GM12801 (cell line): ENCODE data around the gene AUTS2.

Source experiments
- CTCF ChIP-seq: IDR thresholded peaks from one replicate; pipeline ENCODE4 v1.5.1; 2011; ENCODE audit warnings: control low read depth; ENCODE audit not compliant: insufficient read length; ENCODE audit errors: extremely low read depth

The AUTS2 gene

GRCh38 chr7:69638674-69639073 is 40.4 kb downstream of the AUTS2 start:
- TF ChIP-seq CTCF = no peak

- TF ChIP-seq CTCF = no peak
These were observed 41.9 kb downstream of the AUTS2 start for GRCh38 chr7:69640216-69640615.

DNA sequence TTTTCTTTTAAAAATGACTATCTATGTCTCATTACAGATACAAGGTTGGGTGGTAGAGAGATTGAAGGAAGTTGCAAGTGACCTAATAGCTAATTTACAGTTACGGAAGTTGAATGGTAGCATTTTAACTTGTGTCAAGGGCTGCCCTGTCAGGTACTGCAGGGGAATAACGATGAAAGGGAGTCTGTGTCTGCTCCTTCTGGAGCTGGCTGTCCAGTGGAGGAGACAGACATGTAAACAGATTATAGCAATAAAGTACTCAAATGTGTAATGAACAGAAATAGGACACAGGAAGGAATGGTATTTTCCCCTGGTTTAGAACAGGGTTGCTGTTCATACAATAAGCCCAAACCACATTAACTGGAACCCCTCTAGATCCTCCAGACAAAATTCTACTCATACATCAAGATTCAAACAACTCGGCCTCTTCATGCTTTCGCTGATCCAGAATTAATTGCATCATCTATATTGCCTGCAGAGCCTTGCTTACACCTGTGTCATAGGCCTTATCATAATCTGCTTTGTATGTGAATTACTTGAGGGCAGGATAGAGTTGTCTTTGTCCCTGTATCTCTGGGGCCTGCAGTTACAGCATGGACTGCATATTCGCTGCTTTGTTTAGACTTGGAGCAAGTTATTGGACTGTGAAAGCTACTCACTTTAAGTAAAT is 42.8 kb downstream of the AUTS2 start:
- no peak for TF ChIP-seq CTCF

GRCh38 chr7:69643265-69643664 is 45.0 kb downstream of the AUTS2 start:
- TF ChIP-seq CTCF = no peak

DNA sequence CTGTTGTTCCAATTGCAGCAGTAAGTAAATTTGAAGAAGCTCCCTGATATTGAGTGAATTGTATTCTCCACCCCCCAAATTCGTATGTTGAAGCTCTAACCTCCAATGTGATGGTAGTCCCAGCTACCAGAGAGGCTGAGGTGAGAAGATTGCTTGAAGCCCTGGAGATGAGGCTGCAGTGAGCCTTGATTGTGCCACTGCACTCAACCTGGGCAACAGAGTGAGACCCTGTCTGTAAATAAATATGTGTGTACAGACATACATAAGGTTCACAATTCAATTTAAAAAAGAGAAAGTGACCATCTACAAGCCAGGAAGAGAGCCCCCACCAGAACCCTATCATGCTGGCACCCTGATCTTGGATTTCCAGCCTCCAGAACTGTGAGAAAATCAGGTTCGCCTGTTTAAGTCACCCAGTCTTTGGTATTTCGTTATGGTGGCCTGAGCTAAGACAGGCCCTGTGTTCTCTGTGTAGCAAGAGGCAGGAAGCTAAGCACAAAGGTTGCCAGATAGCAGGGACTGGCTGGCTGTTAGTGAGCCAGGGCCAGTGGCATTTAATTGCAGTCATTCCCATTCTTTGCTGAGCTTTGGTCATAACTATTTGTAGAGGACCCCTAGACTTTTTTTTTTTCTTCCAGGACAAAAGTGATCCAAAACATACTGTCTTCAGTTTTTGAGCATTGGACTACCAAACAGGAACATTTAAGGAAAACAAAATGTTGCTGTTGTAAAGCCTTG is 45.6 kb downstream of the AUTS2 start:
- TF ChIP-seq CTCF = no peak

- TF ChIP-seq CTCF = no peak
These were observed 47.4 kb downstream of the AUTS2 start for GRCh38 chr7:69645683-69646082.

DNA sequence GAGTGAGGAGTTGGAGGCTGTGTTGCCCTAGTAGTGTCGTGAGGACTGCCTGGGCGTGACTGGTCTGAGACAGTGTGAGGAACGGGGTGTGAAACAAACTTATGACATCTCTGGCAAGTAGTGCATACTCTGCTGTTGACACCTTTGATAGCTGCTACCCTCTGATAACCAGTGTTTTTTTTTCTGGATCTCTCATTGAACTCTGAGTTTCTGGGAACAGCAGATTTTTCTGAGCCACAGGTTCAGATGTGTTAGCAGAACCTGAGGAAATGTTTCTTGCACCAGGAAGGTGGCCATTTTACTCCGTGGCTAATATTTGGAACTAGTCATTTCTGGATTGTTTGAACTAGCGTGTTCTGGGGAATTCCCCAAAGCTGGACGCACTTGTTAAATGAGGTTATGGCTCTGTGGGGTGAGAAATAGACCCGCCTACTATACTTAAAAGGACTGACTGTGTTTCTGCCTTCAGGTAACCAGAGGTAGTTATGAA is 52.9 kb downstream of the AUTS2 start:
- TF ChIP-seq CTCF = no peak
